GM19463 (cell line): ENCODE results near the gene ECM2.
"Not testable (repeated sequence)": the region's sequence is repeated elsewhere in the genome, so short reads cannot be mapped to it uniquely, and the experiment has no call there.

ENCODE experiments used
- ATAC-seq: cut with Tn5 transposase; IDR thresholded peaks from one replicate; pipeline ENCODE4 v1.9.1; 2021; ENCODE audit warnings: mild to moderate bottlenecking, moderate library complexity; ENCODE audit not compliant: unreplicated experiment

Gene ECM2

DNA sequence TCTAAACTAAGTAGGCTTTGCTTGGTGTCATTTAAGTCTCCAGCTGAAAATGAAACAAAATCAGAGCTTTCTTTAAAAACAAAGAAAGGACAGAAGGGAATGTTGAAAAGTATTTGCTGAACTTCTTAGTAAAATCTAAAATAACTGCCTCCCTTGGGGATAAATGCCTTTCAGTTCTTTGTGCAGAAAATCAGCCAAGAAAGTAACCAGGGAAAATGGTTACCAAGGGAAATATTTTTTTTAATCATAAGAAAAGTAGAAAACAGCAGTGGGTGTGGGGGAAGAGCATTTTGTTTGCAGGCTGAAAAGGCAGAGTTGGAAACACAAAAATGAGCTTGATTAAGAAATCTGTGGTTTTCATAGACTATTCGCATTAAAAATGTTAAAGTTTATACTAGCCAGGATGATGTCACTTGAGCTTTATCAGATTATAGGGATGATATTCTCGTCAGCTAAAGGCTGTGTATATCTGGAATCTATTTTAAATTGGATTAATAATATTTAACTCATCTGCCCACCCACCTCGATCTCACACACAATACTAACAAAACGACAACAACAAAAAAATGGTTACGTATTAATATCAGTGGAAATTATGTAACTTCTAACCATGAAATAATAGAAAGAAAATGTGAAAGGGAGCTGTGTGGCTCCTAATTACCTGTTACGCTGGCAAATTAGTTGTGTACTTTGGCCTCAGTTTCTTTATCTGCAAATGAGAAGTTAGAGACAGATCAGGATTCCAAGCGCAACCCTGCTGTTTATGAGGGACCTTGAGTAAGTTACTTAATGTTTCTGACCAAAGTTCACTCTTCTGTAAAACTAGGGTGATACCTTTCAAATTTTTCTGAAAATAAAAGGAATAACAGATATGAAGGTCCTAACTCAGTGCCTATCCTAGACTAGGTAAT is at the start of gene ECM2:
Gene ECM2, minus strand, starts transcription at position 51 of the 911 bp plus-strand sequence. CDS start 13,124 bp downstream, outside the sequence.
- no peak for ATAC-seq

GRCh38 chr9:92576175-92576574 is 40.4 kb upstream of the ECM2 start:
- ATAC-seq = no peak

DNA sequence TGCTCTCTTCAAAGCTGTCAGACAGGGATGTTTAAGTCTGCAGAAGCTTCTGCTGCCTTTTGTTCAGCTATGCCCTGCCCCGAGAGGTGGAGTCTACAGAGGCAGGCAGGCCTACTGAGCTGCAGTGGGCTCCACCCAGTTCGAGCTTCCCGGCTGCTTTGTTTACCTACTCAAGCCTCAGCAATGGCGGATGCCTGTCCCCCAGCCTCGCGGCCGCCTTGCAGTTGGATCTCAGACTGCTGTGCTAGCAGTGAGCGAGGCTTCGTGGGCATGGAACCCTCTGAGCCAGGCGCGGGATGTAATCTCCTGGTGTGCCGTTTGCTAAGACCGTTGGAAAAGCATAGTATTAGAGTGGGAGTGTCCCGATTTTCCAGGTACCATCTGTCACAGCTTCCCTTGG is 37.8 kb upstream of the ECM2 start:
- not testable (repeated sequence) for ATAC-seq

DNA sequence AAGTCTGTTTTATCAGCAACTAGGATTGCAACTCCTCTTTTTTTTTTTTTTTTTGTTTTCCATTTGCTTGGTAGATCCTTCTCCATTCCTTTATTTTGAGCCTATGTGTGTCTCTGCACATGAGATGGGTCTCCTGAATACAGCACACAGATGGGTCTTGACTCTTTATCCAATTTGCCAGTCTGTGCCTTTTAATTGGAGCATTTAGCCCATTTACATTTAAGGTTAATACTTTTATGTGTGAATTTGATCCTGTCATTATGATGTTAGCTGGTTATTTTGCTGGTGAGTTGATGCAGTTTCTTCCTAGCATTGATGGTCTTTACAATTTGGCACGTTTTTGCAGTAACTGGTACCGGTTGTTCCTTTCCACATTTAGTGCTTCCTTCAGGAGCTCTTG is 36.1 kb upstream of the ECM2 start:
- ATAC-seq = not testable (repeated sequence)

DNA sequence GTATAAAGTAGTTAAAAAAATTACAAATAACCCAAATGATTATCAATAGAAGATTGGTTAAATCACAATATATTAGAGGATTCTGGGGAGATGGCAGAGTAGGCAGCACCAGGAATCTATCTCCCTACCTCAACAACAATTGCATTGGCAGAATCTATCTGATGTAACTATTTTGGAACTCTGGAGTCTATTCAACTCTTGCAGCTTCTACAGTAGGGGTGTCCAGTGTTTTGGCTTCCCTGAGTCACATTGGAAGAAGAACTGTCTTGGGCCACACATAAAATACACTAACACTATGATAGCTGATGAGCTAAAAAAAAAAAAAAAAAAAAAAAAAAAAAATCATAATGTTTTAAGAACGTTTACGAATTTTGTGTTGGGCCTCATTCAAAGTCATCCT is 29.2 kb upstream of the ECM2 start:
- no peak for ATAC-seq

- ATAC-seq = no peak
Observed at GRCh38 chr9:92564504-92564903, 28.7 kb upstream of the ECM2 start.

DNA sequence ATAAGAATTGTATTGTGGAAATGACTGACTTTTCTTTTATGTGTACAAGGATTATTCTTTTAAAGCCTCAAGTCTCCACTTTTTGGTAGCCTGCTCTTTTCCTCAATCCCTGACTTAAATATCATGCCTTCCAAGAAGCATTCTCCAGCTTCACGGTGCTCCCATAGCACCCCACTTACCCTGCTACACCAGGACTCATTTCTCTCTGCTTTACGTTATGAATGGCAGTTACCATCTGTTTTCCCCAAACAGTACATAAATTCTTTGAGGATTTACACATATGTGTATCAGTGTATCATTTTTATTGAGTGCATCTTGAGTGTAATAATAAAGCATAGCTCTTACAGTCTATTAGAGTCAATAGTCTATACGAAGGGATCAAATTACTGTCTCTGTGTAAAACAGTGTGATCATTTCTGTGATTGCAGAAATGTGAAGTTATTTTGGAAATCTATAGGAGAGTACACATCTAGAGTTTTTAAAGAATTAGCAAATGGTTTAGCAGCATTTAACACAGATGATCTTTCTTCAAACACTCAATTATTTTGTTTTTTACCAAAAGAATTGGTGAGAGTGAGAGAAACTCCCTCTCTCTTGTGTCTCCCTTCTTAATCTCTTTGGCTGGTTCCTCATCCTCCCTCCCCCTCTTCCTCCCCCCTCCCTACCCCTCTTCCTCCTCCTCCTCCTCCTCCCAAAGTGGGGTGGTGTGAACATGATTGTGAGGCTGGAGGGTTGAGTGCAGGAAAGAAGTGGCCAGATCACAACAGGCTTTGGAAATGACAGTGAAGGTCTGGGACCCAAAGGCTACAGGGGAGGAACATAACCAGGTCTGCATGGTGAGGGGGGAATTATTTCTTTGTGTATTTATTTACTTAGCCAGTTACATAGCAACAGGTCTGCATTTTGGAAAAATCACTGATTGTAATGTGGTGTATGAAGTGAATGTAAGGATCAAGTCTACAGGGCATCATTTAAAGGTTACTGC is 27.6 kb upstream of the ECM2 start:
- no peak for ATAC-seq

- no peak for ATAC-seq
Observed at GRCh38 chr9:92562461-92562967, 26.7 kb upstream of the ECM2 start.

DNA sequence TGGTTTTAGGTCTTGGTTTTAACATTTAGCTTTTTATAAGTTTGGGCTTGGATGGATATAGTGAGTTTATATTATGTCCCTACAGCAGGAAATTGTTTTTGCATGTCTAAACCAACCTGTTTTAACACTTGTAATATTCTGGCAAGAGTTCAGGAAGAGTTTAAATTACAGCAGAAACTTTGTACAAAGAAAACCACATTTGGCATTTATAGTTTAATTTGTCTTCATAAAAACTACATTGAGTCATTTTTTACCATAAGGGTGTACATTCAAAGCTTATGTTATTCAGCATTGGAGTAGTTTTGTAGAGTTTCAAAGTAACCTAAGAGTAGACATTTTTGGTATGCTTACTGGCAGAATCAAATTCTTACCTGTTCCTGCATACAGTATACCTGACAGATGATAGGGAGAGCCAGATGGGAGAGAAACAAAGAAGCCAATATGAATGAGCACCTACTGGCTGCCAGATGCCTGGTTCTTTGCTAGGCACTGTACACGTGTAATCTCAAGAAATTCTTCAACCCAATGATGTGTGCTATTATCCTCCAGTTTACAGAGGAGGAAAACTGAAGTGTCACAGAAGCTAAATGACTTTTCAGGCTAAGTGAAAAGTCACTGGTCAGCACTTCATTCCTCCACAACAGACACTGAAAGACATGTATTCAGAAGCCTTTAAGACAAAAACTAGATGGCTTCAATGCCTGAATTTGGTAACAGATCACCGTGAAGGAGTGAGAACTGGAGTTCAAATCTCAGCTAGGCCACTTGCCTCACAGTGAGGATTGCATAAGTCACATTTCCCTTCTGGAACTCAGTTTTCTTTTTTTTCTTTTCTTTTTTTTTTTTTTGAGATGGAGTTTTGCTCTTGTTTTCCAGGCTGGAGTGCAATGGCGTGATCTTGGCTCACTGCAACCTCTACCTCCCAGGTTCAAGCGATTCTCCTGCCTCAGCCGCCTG is 25.9 kb upstream of the ECM2 start:
- ATAC-seq = no peak

DNA sequence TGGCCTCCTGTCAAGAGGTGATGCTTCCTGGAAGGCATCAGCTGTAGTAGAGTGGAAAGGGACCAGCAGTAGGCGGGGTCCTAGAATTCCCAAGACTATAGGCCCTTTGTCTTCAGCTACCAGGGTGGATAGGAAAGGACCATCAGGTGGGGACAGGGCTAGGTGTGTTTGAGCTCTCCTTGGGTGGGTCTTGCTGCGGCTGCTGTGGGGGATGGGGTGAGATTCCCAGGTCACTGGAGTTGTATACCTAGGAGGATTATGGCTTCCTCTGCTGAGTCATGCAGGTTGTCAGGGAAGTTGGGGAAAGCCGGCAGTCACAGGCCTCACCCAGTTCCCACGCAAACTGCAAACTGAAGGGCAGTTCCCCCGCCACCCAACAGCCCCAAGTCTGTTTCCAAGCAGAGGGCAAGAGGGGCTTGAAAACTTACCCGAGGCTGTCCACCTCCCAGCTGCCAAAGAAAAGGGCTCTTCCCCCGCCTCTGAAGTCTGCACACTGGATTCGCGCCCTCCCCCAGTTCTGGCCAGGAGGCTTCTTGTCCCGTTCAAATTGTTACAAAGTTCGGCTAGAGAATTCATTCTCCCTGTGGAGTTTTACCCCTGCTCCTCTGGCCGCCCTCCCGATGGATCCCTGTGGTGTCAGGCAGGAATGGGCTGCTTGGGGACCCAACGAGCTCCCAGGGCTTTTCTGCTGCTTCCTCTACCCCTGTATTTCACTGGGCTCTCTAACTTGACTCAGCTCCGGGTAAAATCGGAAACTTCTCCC is 23.0 kb upstream of the ECM2 start:
- ATAC-seq = no peak

DNA sequence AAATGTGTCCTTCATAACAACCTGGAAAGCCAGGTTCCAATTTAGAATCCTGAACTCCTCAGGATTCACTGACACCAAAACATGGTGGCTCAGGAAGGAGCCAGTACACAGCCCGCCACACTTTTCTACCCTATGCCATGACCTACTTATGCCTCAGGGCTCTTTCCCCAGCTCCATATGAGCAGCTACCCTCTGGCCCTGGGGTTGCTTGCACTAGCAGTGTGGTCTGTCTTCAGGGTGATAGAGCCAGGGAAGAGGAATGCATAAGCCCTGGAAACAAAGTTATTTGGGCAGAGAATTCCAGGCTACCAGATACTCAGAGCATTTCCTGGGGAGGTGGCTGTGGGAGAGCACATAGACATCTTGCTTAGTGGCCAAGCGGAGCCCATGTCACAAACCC is 15.0 kb upstream of the ECM2 start:
- ATAC-seq = no peak

- ATAC-seq = no peak
Observed at GRCh38 chr9:92547356-92547755, 11.6 kb upstream of the ECM2 start.

- no peak for ATAC-seq
Observed at GRCh38 chr9:92545002-92545510, 9.3 kb upstream of the ECM2 start.

GRCh38 chr9:92543972-92544371 is 8.2 kb upstream of the ECM2 start:
- no peak for ATAC-seq

DNA sequence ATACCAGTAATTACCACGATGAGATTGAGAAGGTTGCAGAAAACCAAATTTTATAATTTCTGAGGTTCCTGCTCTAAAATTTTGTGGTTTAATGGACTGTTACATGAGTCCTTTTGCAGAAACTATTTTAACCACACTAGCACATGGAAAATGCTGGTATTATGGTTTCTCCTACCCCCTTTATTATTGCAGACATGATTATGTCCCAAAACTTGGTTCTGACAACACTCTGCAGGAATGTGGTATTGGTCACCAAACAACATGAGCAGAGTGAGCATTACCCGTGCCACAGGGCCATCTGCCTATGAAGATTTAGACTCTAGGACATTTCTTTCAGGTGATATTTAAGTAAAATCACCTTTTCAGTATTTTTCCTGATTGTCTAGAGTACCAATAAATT is 2.8 kb upstream of the ECM2 start:
- no peak for ATAC-seq

DNA sequence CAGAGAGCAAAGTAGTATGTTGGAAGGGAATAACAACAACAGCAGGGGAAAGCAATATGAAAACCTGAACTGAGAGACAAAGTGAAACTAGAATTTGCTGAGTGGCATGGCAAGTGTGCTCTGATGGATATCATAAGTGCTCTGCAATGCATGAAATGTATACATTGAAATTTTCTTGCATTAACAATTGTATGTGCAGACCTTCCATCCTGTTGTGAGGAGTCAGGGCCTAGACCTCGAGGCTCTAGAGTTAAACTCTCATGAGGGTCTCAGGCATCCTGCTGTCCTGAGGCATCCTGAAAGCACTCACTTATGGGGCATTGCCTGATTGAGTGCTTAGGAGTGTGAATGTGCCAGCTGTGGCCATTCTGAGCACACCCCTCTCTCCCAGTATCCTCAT is 1.1 kb downstream of the ECM2 start:
- no peak for ATAC-seq

DNA sequence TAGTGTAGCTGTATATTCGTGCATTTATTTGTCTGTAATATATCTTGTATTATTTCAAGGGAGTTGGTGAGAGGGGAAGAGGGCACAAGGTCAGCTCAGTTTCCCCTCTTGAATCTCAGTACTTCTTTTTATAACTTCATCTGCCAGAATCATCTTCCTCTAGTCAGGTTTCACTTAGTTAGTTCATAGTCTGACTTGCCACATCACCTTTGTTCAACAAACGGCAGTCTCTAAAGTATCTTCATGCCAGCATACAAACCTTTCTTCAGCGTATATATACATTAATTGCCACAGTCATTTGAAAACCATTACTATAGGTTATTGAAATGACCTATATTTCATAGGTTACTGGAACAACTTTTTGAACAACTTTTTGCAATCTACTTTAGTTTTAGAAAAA is 1.6 kb downstream of the ECM2 start:
- ATAC-seq = no peak

DNA sequence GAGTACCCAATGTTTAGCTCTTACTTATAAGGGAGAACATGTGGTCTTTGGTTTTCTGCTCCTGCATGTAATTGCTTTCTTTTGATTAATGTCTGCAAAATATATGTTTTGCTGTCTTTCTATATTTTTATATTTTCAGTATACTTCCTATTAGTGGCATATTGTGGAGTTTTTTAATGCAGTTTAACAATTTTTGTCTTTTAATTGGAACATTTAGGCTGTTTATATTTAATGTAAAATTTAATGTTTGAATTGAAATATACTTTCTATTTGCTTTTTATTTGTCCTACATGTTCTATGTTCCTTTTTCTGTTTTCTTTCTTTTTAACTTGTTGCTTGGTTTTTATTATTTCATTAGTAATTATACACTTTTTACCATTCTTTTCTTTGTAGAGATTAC is 4.9 kb downstream of the ECM2 start:
- ATAC-seq = no peak

- ATAC-seq = no peak
Observed at GRCh38 chr9:92529124-92529523, 6.7 kb downstream of the ECM2 start.
